Measurements from ENCODE around the gene CD300LF.
A peak's percentile ranks its signal among the peaks of the same experiment; 100 is the strongest.

The CD300LF gene

DNA sequence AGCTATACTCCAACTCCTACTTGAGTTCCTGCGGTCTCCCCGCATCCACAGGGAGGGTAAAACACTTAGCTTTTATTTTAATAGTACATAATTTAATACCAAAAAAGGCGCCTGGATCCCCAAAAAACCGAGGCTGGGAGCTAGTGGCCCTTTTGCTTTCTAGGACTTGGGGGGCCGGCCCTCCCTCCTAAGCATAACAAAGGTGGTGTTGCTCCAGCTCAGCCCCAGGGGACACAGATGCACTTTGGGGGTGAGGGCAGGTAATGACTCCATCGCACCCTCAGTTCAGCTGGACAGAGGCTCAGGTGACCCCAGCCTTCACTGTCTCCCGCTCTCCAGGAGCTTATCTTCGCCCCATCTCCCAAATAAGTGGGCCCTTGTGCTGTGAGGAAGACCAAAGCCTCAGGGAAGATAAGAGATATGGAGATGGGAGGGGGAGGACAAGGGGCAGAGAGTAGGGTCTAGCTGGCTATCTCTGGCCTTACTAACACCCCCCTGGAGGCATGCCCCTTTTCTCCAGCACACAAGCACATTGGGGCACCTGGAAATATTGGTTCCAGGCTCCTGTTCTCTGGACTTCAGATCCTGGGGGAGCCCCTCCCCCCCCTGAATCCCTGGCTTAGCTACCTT is 32.9 kb upstream of the CD300LF start:
- DNase-seq: no peak

DNA sequence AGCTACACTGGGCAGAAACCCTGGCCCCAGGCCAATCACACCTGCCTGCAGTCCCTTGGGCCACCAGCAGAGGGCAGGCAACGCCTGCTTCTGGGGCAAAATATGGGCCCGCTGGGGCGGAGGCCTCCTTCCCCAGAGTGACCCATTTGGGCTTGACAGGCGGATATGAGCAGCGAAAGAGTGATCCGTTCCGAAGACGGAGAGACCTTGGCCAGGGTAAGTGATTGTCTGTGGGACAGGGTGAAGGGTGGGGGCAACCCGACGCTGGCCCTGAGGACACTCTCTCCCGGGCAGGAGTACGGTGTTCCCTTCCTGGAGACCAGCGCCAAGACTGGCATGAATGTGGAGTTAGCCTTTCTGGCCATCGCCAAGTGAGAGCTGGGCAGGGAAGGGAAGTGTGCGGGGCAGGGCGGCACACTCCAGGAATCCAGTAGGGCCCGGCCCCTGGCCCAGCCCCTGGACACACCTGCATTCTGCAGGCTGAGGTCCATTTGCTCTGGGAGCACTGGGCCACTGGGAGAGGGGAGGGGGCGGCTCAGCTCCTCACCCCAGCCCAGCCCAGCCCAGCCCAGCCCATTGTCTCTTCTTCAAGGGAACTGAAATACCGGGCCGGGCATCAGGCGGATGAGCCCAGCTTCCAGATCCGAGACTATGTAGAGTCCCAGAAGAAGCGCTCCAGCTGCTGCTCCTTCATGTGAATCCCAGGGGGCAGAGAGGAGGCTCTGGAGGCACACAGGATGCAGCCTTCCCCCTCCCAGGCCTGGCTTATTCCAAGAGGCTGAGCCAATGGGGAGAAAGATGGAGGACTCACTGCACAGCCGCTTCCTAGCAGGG is 32.2 kb upstream of the CD300LF start:
- DNase-seq: peak; percentile 65

DNA sequence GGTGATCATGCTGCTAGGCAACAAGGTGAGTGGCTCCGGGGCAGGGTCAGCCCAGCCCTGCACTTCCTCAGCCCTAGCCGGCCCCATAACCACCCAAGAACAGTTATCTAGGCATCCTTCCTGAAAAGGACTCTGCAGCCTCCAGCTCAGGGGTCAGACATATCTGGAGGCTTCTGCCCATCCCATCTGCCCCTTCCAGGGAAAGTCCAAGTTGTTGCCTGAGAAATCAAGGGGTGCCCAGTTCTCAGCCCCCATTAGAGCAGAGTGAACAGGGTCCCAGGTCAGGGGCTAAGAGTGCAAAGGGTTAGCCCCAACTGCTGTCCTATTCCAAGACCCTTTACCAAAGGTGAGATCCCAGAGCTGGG is 31.6 kb upstream of the CD300LF start:
- no peak for DNase-seq

DNA sequence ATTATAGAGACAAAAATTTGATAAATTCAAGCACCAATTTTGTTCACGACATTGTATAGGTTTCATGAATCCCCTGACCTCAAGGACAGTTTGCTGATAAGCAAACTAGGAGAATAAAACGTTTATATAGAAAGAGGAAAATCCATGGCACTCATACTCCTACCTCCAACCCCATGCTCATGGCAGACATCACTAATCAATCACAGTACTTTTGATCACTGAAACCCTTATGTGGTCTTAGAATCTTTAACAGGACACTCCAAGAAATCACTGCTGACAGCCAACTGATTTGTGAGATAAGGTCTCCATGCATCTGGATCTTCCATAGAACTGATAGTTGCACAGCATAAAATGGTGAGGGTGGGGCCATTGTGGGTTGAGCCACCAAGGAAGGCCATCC is 31.0 kb upstream of the CD300LF start:
- no peak for DNase-seq

DNA sequence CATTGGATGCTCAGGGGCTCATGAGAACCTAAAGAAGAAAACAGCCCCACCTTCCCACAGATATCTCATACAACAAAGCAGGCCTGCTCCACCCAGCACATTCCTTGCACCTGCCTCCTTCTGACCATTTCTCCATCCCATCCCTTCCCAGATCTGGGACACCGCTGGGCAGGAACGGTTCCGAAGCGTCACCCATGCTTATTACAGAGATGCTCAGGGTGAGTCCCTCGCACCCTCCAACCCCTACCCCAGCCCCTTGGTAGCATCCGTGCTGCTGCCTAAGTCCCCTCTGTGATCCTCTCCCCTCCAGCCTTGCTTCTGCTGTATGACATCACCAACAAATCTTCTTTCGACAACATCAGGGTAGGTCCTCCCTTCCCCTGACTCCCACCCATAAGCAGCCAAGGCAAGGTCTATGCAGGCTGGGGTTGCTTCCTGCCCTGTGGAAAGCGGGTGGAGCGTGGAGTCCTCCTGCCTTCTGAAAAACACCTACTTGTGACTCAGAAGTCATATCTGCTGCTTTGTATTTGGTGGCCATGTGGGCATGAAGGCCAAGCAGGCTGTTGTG is 30.3 kb upstream of the CD300LF start:
- DNase-seq: no peak

DNA sequence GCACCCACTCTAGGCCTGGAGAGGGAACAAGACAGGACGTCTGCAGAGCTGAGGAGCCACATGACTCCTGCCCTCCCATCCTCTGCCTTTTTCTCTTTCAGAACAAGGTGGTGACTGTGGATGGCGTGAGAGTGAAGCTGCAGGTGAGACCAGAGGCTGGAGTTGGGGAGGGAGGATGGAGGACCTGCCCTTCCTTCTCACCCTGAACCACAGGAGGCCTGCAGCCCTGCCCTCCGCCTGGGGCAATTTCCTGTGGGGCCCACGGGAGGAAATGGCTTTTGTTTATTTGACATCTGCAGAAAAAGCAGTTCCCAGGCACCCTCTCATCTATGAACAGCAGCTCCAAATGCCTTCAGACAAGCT is 29.4 kb upstream of the CD300LF start:
- peak; percentile 74 for DNase-seq

DNA sequence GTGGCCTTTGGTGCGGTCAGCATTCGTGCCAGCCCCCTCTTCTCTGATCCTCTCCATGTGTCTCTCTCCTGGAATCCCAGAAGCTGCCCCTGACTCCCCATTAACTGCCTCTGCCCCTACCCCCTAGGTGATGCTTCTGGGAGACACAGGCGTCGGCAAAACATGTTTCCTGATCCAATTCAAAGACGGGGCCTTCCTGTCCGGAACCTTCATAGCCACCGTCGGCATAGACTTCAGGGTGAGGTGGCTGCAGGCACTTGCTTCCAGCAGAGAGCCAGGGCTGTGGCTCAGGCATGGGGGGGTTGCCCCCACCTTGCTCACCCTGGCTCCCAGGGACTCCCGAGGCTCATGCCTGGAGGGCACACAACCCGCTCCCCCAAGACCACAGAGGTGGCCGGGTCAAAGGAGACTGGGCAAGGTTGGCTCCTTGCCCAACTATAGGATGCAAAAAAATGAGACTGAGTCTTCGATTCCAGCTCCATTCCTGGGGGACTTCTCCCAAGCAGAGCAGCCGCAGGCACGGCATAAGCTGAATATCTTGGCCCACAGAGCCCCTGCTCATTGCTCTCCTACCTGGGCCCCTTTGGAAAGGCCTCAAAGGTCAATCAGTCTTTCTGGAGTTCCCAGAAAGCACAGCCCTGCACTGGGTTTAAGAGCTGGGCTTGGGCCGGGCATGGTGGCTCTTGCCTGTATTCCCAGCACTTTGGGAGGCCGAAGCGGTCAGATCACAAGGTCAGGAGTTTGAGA is 28.1 kb upstream of the CD300LF start:
- DNase-seq: no peak

DNA sequence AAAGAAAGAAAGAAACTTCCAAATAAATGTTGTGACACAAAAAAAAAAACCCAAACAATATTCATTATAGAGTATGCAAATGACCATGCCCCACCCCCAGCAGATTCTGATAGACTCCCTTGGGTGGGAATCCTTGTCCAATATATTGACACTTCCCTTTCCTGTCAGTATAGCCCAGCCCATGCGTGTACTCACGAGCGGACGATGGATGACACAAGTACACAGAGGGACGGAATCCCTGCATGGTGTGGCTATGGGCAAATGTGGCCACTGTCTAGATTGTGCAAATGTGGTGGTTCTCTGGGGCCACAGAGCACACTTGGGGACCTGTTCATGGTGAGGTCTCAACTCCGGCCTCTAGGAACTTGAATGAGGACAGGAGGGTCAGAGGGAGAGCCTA is 27.4 kb upstream of the CD300LF start:
- DNase-seq: no peak

DNA sequence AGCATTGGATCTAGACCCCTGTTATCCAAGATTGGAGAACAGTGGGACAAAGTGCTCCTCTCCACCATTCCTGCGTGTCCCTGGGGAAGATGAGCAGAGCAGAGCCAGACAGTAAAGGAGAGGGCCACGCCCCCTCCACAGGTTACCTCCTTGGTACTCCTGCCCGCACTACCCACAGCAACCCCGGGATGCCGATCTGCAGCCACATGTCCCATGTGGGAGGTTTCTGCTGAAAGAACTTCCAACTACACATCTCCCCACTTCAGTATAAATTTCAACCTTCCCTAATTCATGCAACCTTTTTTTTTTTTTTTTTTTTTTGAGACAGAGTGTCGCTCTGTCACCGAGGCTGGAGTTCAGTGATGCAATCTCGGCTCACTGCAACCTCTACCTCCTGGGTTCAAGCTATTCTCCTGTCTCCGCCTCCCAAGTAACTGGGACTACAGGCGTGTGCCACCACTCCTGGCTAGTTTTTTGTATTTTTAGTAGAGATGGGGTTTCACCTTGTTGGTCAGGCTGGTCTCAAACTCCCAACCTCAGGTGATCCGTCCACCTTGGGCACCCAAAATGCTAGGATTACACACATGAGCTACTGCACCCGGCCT is 26.6 kb upstream of the CD300LF start:
- DNase-seq: peak; percentile 41

DNA sequence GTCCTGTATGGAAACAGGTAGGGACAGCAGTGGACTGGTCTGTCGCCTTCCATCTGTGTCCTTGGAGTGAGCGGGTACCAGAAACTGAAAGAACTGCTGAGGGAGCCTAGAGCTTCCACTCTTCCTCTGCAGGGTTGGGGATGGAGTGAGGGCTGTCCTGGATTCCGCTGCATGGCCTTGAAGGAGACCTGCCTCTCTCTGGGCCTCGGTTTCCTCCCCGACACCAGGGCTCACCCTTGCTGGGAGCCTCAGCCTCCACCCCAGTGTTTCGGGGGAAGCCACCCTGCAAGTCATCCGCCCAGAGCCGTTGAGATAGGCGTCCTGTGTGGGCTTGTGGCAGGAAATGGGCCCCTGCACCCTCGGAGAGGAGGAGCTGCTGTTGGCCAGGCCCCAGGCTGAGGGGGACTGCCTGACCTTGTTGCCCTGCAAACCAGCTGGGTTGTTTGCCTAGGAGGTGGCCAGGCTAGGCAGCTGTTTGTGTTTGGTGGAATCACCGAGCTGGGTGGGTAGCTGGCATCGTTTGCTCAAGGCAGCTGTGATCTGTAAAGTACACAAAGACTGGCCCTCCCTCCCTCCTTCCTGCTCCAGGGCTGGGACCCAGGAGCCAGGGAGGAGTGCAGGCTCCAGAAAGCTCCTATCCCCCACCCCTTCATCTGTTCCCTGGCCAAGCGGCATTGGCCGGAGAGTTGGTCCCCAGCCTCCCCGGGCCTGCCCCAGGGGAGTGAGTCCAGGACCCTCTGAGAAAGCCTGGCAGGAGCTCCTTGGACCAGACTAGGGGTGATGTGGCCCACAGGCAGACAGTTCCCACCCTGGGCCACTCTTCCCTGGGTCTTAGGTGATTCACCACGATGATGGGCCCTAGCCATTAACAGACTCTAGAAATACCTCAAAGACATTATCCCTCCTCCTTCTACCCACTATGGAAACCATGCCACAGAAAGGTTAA is 25.6 kb upstream of the CD300LF start:
- DNase-seq: peak; percentile 83

DNA sequence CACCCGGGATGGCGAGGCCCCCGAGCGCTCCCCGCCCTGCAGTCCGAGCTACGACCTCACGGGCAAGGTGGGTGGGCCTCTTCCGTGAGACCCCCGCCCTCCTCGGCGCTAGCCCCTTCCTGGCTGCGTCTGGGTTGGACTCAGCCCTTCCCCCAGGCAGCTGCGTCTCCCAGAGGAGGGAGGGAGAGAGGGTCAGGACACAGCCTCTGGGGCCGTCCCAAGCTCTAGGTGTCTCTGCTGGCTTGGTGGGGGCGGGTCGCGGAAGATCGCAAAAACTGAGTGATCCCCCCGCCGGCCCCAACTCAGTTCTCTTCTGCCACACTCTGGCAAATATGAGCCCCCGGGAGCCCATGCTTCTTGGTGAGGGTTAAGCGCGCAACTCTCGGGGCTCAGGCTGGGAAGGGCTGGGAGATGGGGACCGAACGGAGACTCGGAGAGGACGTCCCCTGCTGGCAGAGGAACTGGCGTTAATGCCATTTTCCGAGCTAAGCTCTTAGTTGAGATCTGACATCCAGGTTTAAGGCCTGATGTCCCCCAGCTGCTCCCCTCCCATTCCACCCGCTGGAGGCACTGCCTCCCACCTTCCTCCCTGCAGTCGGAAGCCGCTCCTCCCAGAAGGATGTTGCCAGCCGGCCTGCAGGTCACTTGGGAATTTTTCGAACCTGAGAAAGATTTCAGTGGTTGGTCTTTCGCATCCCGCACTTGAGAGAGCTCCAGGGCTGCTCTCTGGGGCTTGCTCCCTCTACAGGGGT is 24.8 kb upstream of the CD300LF start:
- DNase-seq: peak; percentile 40

DNA sequence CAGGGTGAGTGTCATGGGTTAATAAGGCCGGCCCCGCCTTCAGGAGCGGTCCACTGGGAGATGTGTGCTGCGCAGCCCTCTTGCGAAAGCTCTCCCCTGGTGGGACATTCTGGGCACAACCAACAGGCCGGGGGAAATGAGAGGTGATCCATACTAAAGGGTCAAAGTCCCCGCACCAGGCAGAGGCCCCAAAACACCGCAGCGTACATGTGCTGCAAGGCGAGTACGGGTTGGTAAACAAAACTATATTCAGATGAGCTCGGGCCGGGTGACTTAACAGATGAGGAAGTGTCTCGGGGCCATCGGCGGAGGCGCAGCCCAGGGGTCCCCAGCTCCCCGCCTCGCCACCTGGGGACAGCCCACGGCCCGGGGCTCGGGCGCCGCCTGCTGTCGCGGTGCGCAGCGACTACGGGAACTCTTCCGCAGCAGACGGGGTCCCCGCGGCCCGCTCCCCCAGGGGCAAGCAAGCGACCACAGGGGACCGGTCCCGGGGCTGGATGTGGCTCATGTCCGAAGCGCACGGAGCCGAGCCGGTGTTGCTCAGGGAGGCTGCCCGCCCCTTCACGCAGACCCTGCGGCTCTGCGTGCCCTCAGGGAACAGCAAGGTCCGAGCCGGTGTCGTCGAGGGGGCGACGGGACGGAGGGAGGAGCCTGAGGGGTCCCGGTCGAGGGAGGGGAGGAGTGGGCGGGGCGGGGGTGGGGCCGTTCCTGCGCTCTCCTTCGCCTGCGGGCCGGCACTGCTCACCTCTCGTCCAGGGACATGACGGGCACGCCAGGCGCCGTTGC is 24.0 kb upstream of the CD300LF start, which contains the start of gene RAB37:
Gene RAB37, plus strand, starts transcription at position 744 of the 786 bp plus-strand sequence. Its CDS starts 17 bp downstream, at position 761.
- peak; percentile 56 for DNase-seq

DNA sequence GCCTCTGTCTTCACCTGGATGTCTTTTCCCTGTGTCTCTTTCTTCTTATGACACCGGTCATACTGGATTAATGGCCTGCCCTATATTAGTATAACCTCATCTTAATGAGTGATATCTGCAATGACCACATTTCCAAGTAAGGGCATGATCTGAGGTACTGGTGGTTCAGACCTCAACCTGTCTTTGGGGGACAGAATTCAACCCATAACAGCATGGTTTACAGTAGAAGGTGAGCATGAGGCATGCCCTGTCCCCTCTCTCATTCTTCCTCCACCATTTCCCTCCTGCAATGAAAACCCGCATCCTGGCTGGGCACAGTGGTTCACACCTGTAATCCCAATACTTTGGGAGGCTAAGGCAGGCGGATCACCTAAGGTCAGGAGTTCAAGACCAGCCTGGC is 21.5 kb upstream of the CD300LF start:
- DNase-seq: no peak

DNA sequence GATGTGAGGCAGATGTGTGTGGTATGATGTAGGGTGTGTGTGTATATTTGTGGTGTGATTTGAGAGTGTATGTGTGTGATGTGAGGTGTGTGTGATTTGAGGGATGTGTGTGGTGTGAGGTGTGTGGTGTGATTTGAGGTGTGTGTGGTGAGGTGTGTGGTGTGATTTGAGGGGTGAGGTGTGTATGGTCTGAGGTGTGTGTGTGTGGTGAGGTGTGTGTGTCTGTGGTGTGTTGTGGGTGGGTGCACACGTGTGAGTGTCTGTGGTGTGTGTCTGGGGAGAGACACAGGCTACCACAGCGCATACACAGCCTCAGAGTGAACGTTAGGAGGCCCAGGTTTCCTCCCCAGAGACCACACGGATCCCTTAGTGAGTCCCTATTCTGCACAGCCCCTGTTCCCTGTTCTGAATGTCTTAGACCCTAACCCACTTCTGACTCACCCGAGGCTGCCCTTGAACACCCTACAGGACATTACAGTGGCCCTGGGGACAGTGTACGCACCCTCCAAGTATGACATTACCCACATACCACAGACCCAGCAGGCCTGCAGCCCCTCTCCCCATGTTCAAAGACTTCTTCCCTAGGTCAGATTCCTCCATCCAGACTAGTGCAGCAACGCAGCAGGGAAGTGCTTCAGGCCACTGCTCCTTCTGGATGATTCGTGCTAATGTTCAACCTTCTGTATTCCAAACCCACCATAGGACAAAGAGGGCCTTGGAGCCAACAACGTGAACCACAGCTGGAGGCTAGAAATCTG is 20.8 kb upstream of the CD300LF start:
- no peak for DNase-seq

DNA sequence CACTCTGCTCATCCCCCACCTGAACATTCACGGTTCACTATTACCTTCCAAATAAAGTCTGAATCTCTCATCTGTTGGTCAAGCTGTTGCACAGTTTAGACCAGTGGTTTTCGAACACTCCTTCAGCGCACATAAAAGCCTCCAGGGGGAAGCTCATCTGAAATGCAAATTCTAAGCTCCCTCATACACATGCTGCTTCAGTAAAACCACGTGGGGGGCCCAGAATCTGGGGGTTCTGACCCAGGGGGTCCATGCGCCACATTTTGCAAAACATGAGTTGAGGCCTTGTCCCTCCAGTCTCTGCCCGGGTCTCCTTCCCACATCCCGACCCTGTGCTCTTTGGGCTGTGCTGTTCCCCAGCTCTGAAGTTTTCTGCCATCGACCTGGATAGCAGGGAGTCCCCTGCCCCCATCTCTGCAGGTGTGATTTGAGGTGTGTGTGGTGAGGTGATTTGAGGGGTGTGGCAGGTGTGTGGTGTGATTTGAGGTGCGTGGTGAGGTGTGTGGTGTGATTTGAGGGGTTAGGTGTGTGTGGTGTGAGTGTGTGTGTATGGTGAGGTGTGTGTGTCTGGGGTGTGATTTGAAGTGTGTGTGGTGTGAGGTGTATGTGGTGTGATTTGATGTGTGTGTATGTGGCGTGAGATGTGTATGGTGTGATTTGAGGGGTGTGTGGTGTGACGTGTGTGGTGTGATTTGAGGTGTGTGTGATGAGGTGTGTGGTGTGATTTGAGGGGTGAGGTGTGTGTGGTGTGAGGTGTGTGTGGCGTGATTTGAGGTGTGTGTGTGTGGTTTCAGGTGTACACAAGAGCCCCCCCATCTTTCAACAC is 19.5 kb upstream of the CD300LF start:
- no peak for DNase-seq

DNA sequence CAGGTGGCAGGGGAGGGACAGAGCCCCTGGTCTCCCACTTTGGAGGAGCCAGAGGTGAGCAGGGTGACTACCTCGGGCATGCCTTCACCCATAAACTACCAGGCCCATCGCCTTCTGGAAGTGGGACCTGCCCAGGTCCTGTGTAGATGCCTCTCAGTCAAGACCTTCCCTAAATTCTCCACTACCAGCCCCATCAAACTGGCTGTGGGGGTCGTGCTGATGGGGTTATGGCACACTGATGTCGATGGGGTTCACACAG is 18.6 kb upstream of the CD300LF start:
- no peak for DNase-seq

DNA sequence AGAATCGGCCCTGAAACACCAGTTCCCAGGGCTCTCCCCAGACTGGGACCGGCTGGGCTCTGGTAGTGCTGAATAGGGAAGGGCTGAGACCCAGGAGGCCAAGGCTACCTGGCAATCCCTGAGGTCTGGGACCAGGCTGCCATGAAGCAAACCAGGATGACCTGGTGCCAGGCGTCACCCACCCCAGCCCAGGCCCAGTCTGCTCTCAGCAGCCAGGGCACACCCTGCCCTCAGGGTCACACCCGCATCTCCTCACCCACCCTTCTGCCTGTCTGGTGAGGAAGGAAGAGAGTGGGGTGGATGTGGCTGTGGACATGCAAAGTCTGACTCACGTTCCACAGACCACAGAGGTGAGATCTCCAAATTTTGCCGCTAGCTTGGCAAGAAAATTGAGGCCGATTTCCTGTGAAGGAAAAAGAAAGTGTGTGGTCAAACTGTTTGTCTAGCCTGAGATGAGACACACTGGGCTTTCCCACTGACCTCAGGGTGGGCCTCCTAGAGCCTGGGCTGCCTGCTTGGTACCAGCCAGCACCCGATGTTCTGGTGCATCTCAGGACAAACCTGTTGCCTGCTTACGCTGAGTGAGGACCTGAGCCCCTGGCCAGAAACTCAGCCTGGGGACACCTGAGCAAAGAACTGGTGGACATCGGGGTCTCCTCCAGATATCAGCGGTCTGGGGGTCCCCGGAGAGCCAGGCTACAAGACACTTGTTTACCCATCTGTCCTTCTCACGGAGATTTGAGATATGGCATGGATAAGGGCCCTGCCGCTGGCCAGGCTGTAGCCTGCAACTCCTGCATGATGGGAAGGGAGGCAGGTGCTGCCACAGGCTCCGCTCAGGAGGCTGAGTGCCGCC is 18.0 kb upstream of the CD300LF start:
- no peak for DNase-seq

DNA sequence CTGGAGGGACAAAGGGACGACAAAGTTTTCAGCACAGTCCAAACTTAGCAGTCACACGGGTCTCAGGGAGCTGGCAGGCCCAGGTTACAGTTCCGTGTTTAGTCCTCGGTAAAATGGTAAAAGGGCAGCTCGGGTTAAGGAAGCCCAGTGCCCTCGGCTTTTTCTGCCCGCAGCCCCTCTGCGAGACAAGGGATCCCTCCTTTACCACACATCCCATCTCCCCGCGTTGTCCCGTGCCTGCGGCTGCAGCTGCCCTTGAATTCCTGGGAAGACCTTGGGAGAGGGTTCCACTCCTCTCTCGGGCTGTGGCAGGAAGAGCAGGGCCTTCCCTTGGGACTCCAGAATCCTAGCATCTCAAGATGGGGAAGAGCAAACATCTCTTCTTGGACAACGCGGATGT is 17.1 kb upstream of the CD300LF start:
- DNase-seq: no peak

All from NCI-H69 (cell line).